Cardiac muscle cell (in vitro differentiated cells and primary cell): ENCODE data around the gene ARHGAP8. TPM values are rescaled to one million over a fixed set of nuclear protein-coding genes. Genes with fewer than 3 reads are reported as not detected.

Source experiments
- DNase-seq, 2 donors: peaks; one replicate each; pipeline versions ENCODE4 v3.0.0 to v3.0.0-alpha.2; 2010 to 2017; ENCODE audit warnings: low read depth in 1 of 2, low spot score in 1 of 2
- H3K27ac ChIP-seq: fragments of 200-600 bp; sonication (generic); 2 replicates; pipeline ENCODE4 v1.5.1; 2016
- H3K27me3 ChIP-seq: fragments of 200-600 bp; sonication (generic); 2 replicates; pipeline ENCODE4 v1.6.0; 2016; ENCODE audit warnings: control low read depth
- H3K36me3 ChIP-seq: fragments of 200-600 bp; sonication (generic); 2 replicates; pipeline ENCODE4 v1.5.1; 2016; ENCODE audit warnings: control low read depth
- H3K4me1 ChIP-seq: fragments of 200-600 bp; sonication (generic); 2 replicates; pipeline ENCODE4 v1.8.1; 2017; ENCODE audit warnings: low read depth, mild to moderate bottlenecking, mixed run types
- H3K4me3 ChIP-seq: fragments of 200-600 bp; sonication (generic); 2 replicates; pipeline ENCODE4 v1.5.1; 2016; ENCODE audit warnings: mild to moderate bottlenecking
- H3K9me3 ChIP-seq: fragments of 200-600 bp; sonication (generic); 2 replicates; pipeline ENCODE4 v1.5.1; 2017; ENCODE audit warnings: low read depth, mild to moderate bottlenecking, control low read depth
- CTCF ChIP-seq: IDR thresholded peaks from 2 replicates; pipeline ENCODE4 v1.5.1; 2012; ENCODE audit warnings: low read depth, mild to moderate bottlenecking, low read length
- polyA plus RNA-seq: library from polyadenylated mRNA; unstranded; fragments of >200 nt; fragmentation: Nextera tagmentation; extraction: Ambion mirVana; gene quantifications from 2 replicates; pipeline ENCODE4 v1.2.1, GENCODE V29; 2016
- total RNA-seq: library from RNA; depleted of rRNA; stranded (reverse); fragments of >200 nt; gene quantifications from 2 replicates; pipeline ENCODE4 v1.2.3, GENCODE V29; 2016

ARHGAP8 gene
- total and polyA plus RNA-seq, 2 experiments from 2014 or later = 1.2 to 2.4 TPM

GRCh38 chr22:44883011-44883421, 130.6 kb downstream of the ARHGAP8 start:
- no peaks in the 10 kb centered on the region for H3K27me3 ChIP-seq
- DNase-seq = no peak

GRCh38 chr22:44884562-44884961, 132.2 kb downstream of the ARHGAP8 start:
- TF ChIP-seq CTCF = no peak
- Histone ChIP-seq H3K27me3 (no peaks in the 10 kb centered on the region), H3K4me3 (no peak overlapping the region), H3K9me3 (no peaks in the 10 kb centered on the region), H3K27ac (no peak overlapping the region), H3K4me1 (no peaks in the 10 kb centered on the region), H3K36me3 (no peaks in the 10 kb centered on the region)
- no peak for DNase-seq

More at GRCh38 chr22:44883011-44883421, 130.6 kb downstream of the ARHGAP8 start:
- Histone ChIP-seq H3K36me3 (no peaks in the 10 kb centered on the region), H3K27ac (no peak overlapping the region), H3K9me3 (no peaks in the 10 kb centered on the region), H3K4me3 (no peak overlapping the region), H3K4me1 (no peaks in the 10 kb centered on the region)
- no peak for TF ChIP-seq CTCF

GRCh38 chr22:44884968-44885805, 132.8 kb downstream of the ARHGAP8 start:
- no peak for DNase-seq
- no peak overlapping the region for H3K4me3 ChIP-seq
- no peaks in the 10 kb centered on the region for H3K9me3 ChIP-seq
- no peaks in the 10 kb centered on the region for H3K36me3 ChIP-seq
- no peaks in the 10 kb centered on the region for H3K4me1 ChIP-seq
- TF ChIP-seq CTCF = no peak
- no peak overlapping the region for H3K27ac ChIP-seq
- no peaks in the 10 kb centered on the region for H3K27me3 ChIP-seq

GRCh38 chr22:44885806-44886360, 133.5 kb downstream of the ARHGAP8 start:
- H3K4me3 ChIP-seq = no peak overlapping the region
- H3K27me3 ChIP-seq = no peaks in the 10 kb centered on the region
- no peaks in the 10 kb centered on the region for H3K9me3 ChIP-seq
- H3K27ac ChIP-seq = no peak overlapping the region
- H3K4me1 ChIP-seq = no peaks in the 10 kb centered on the region
- H3K36me3 ChIP-seq = no peaks in the 10 kb centered on the region
- no peak for DNase-seq
- no peak for TF ChIP-seq CTCF

- no peaks in the 10 kb centered on the region for H3K9me3 ChIP-seq
- H3K36me3 ChIP-seq = no peaks in the 10 kb centered on the region
- no peak for DNase-seq
- no peaks in the 10 kb centered on the region for H3K4me1 ChIP-seq
- no peak for TF ChIP-seq CTCF
- no peak overlapping the region for H3K27ac ChIP-seq
- H3K27me3 ChIP-seq = no peaks in the 10 kb centered on the region
- no peak overlapping the region for H3K4me3 ChIP-seq
Measured at GRCh38 chr22:44887941-44888366, 135.6 kb downstream of the ARHGAP8 start.
